HG02970 (cell line): ENCODE measurements around the gene SUOX.
"Not testable (repeated sequence)": the region's sequence is repeated elsewhere in the genome, so short reads cannot be mapped to it uniquely, and the experiment has no call there.

Experiments
- ATAC-seq: cut with Tn5 transposase; IDR thresholded peaks from one replicate; pipeline ENCODE4 v1.9.1; 2021; ENCODE audit warnings: mild to moderate bottlenecking, moderate library complexity, moderate number of reproducible peaks; ENCODE audit not compliant: unreplicated experiment, low FRiP score

The SUOX gene

GRCh38 chr12:55982319-55982936, 14.6 kb upstream of the SUOX start:
- ATAC-seq: no peak

- no peak for ATAC-seq
Observed at GRCh38 chr12:55983232-55983842, 13.7 kb upstream of the SUOX start.

GRCh38 chr12:55984861-55985260, 12.2 kb upstream of the SUOX start:
- ATAC-seq: no peak

GRCh38 chr12:55985341-55985740, 11.7 kb upstream of the SUOX start:
- ATAC-seq: no peak

- not testable (repeated sequence) for ATAC-seq
Observed at GRCh38 chr12:55985976-55986375, 11.1 kb upstream of the SUOX start.

GRCh38 chr12:55991110-55991509, 6.0 kb upstream of the SUOX start:
- no peak for ATAC-seq

GRCh38 chr12:55993230-55993853, 3.7 kb upstream of the SUOX start:
- ATAC-seq: no peak

GRCh38 chr12:55995366-55995765, 1.7 kb upstream of the SUOX start:
- no peak for ATAC-seq

- no peak for ATAC-seq
Observed at GRCh38 chr12:55996201-55996714, 818 bp upstream of the SUOX start.

- no peak for ATAC-seq
Observed at GRCh38 chr12:55997535-55997859, 421 bp downstream of the SUOX start.

- ATAC-seq: not testable (repeated sequence)
Observed at GRCh38 chr12:55999522-55999921, 2.4 kb downstream of the SUOX start.

GRCh38 chr12:55999999-56000540, 3.0 kb downstream of the SUOX start:
- ATAC-seq: not testable (repeated sequence)

GRCh38 chr12:56001487-56002100, 4.5 kb downstream of the SUOX start:
- ATAC-seq: no peak

GRCh38 chr12:56003376-56003775, 6.3 kb downstream of the SUOX start:
- ATAC-seq: not testable (repeated sequence)

GRCh38 chr12:56004211-56004610, 7.1 kb downstream of the SUOX start:
- no peak for ATAC-seq

- ATAC-seq: peak; percentile 22
Observed at GRCh38 chr12:56007564-56008559, 10.8 kb downstream of the SUOX start.

- no peak for ATAC-seq
Observed at GRCh38 chr12:56010111-56010570, 13.1 kb downstream of the SUOX start.

GRCh38 chr12:56011509-56012090, 14.5 kb downstream of the SUOX start:
- ATAC-seq: no peak

- ATAC-seq: no peak
Observed at GRCh38 chr12:56013482-56013881, 16.4 kb downstream of the SUOX start.
